ENCODE measurements around the gene NEDD4L.

The NEDD4L gene

GRCh38 chr18:58286632-58287352 lies 242.8 kb downstream of the NEDD4L start:
- no peak overlapping the region for H3K4me3 ChIP-seq (ENCODE audit: low read depth, low read length)
- no peak for TF ChIP-seq CTCF (IDR thresholded peaks at IDR 0.05; ENCODE audit: borderline replicate concordance, insufficient read depth, low read depth, low read length)

GRCh38 chr18:58287353-58288274 lies 243.6 kb downstream of the NEDD4L start:
- H3K4me3 ChIP-seq (ENCODE audit: low read depth, low read length): no peak overlapping the region
- TF ChIP-seq CTCF (IDR thresholded peaks at IDR 0.05; ENCODE audit: borderline replicate concordance, insufficient read depth, low read depth, low read length): no peak

- H3K4me3 ChIP-seq (ENCODE audit: low read depth, low read length): no peak overlapping the region
- TF ChIP-seq CTCF (IDR thresholded peaks at IDR 0.05; ENCODE audit: borderline replicate concordance, insufficient read depth, low read depth, low read length): no peak
Observed at GRCh38 chr18:58288921-58289797, 245.1 kb downstream of the NEDD4L start.

DNA sequence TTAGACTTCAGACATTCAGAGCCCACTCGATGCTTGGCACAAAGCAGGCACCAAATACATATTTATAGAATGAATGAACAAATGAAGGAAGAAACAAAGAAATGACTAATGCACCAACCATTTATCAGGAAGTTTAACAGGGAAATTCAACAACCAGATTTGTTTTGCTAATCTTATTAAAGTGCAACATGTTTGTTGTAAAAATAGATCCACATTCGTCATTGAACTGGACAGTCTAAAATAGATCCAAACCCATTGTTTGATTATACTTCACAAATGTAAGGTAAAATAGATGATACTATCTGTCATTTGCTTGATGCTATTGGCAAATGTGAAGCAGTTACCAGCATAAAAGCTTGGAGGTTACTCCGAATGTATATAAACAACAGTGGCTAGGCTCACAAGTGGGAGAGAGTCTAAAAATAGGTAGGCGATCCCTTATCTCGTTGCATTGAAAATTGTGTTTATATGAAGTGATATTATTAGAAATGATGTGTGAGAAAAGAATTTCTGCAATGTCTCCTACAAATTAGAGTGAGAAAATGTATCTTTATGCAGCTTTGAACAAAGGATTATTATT lies 246.2 kb downstream of the NEDD4L start:
- no peak for TF ChIP-seq CTCF (IDR thresholded peaks at IDR 0.05; ENCODE audit: borderline replicate concordance, insufficient read depth, low read depth, low read length)
- no peak overlapping the region for H3K4me3 ChIP-seq (ENCODE audit: low read depth, low read length)

- TF ChIP-seq CTCF (IDR thresholded peaks at IDR 0.05; ENCODE audit: borderline replicate concordance, insufficient read depth, low read depth, low read length): no peak
- no peak overlapping the region for H3K4me3 ChIP-seq (ENCODE audit: low read depth, low read length)
Observed at GRCh38 chr18:58291131-58291530, 247.1 kb downstream of the NEDD4L start.

DNA sequence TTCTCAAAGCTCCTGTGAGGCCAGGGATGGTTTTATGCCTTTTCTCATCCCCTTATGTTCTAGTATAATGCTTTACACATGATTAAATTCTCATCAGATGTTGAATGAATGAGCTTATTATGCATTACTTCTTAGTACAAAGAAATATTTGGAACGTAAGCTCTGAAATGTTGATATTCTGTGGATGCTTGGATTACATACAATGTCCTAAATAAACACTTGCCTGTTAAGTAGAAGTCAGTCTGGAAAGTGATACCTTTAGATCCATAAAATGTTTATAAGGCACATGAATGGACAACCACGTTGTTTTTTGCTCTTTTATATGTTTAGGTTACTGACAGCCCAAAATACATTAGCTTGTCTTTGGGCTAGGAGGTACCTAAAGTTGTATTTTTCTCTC lies 248.6 kb downstream of the NEDD4L start:
- H3K4me3 ChIP-seq (ENCODE audit: low read depth, low read length): no peak overlapping the region
- TF ChIP-seq CTCF (IDR thresholded peaks at IDR 0.05; ENCODE audit: borderline replicate concordance, insufficient read depth, low read depth, low read length): no peak
